SIG-M5 treated with dmso at 0.1 percent for 504 hours (cell line): ENCODE data around the gene OPTN.
A peak's percentile ranks its signal among the peaks of the same experiment; 100 is the strongest.
"Not testable (repeated sequence)": the region's sequence is repeated elsewhere in the genome, so short reads cannot be mapped to it uniquely, and the experiment has no call there.

Source experiments
- DNase-seq: peaks from one replicate; lab custom pipeline; 2025; ENCODE audit not compliant: unreplicated experiment; lab: John Stamatoyannopoulos, UW

Gene OPTN

DNA sequence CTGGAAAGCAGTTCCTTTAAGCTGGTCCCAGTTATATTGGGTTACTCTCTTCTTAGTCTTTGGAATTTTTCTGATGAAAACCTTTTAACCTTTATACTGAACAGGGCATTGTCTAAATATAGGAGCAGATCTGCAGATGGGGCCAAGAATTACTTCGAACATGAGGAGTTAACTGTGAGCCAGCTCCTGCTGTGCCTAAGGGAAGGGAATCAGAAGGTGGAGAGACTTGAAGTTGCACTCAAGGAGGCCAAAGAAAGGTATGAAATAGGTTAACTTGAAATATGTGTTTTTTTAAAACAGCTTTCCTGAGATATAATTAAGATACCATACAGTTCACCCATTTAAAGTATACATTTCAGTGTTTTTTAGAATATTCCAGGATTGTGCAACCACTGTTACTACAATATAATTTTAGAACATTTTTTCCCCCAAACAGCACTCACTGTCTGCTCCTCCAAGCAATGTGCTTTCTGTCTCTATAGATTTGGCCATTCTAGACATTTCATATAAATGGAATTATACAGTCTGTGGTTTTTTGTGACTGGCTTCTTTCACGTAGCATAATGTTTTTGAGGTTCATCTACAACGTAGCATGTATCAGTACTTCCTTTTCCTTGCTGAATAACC is 18.9 kb downstream of the OPTN start:
- DNase-seq: no peak

DNA sequence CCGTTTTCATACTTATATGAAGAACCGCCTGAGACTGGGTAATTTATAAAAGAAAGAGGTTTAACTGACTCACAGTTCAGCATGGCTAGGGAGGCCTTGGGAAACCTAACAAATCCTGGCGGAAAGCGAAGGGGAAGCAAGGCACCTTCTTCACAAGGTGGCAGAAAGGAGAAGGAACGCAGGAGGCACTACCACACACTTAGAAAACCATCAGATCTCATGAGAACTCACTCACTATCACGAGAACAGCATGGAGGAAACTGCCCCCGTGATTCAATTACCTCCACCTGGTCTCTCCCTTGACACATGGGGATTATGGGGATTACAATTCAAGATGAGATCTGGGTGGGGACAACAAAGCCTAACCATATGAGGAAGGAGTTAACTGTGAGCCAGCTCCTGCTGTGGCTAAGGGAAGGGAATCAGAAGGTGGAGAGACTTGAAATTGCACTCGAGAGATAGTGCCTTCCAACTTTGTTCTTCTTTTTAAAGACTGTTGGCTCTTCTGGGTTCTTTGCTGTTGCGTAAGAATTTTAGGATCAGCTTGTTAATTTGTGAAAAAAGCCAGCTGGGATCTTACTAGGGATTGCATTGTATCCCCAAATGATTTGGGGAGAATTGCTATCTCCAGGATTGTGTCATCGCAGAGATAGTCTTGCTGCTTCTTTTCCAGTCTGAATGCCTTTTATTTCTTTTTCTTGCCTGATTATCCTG is 21.0 kb downstream of the OPTN start:
- DNase-seq: no peak

GRCh38 chr10:13121500-13121854 is 21.5 kb downstream of the OPTN start:
- no peak for DNase-seq

DNA sequence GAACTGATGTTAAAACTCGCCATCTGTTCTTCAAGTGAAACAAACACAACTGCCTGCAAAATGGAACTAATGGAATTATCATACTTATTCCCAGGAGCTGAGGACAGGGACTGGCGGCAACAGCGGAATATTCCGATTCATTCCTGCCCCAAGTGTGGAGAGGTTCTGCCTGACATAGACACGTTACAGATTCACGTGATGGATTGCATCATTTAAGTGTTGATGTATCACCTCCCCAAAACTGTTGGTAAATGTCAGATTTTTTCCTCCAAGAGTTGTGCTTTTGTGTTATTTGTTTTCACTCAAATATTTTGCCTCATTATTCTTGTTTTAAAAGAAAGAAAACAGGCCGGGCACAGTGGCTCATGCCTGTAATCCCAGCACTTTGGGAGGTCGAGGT is 36.7 kb downstream of the OPTN start:
- no peak for DNase-seq

DNA sequence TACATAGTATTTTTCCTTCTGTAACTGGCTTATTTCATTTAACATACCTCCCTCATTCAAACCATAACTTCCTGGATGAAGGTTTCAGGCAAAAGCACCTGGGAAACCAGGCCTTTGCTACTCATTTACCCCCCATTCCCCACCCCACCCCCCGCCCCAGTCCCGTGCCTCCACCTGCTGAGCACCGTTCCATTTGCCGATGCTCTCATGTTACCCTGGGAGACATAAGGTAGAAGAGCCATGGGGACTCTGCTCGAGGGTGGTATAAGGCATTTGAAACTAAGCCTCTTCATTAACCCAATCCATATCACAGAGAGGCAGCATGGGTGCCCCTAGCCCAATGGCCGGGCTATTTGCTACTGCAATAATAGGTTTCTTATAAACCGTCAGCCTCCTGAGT is 39.2 kb downstream of the OPTN start:
- DNase-seq: no peak

GRCh38 chr10:13139676-13140075 is 39.7 kb downstream of the OPTN start:
- no peak for DNase-seq

DNA sequence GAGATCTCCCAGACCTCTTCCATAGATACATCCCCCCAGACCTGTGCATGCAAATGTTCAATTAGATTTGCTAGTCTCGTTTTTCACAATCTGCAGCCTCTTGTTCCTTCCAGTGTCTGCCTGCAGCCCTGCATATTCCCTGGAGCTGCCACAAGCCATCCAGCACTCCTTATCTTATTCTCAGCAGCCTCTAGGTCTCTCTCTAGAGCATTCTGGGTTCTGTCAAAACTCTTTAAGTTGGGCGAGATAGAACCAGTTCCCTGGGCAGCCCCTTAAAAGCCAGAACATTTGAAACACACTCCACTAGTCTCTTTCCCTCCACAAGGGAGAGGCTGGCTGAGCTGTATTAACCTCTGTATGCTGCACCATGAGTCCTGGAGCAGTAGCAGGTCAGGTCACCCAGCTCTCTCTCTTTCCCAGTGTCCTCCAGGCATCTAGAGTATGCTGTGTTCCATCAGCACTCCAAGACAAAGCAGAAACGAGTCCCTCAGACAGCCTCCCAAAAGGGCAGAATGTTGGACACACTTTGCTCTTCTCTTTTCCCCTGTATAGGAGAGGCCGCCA is 40.7 kb downstream of the OPTN start:
- no peak for DNase-seq

DNA sequence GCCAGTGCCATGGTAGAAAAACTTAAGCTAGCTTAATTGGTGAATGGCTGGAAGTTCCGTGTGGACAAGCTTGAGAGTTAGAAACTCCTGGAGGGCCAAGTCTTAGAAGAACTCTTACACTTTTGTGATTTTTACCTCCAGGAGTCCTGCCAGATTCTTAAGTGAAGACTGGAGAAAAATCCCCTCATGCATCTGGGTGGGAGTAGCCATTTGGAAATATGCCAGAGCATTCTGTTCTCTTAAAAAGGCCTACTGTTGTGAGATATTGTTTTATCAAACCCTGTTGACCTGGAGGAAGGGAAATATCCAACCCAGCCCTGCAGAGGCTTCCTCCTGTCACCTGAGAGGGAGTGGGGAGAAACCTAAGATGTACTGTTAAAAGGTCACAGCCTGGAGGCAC is 43.8 kb downstream of the OPTN start:
- no peak for DNase-seq

GRCh38 chr10:13144814-13145213 is 44.9 kb downstream of the OPTN start:
- no peak for DNase-seq

DNA sequence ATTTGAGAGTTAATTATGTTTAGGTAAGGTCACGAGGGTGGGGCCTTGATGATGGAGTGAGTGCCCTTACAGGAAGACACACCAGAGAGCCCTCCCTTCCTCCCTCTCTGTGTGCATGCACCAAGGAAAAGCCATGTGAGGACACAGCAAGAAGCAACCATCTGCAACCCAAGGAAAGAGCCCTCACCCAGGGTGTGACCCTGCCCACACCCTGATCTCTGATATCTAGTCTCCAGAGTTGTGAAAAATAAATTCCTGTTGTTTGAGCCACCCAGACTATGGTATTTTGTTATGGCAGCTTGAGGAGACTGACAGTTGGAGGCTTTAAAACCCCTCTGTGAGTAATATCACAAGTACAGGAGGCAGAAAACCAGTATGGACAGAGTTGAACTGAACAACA is 46.4 kb downstream of the OPTN start:
- DNase-seq: no peak

GRCh38 chr10:13147161-13147560 is 47.2 kb downstream of the OPTN start:
- DNase-seq: no peak

DNA sequence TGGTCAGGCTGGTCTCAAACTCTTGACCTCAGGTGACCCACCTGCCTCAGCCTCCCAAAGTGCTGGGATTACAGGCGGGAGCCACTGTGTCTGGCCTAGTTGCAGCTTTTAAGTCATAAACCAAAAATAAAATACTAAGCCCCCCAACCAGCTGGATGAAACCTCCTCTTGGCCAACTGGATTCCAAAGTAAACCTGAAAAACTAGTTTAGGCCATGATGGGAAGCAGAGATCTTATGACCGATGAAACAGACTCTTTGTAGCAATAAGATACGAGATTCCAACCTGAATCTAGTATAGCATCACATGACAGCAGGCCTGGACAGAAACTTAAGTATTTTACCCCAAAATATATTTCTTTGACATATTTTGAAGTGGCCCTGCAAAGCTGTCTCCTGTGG is 52.3 kb downstream of the OPTN start:
- DNase-seq: peak; percentile 15

- not testable (repeated sequence) for DNase-seq
Measured at GRCh38 chr10:13155860-13156259, 55.9 kb downstream of the OPTN start.

DNA sequence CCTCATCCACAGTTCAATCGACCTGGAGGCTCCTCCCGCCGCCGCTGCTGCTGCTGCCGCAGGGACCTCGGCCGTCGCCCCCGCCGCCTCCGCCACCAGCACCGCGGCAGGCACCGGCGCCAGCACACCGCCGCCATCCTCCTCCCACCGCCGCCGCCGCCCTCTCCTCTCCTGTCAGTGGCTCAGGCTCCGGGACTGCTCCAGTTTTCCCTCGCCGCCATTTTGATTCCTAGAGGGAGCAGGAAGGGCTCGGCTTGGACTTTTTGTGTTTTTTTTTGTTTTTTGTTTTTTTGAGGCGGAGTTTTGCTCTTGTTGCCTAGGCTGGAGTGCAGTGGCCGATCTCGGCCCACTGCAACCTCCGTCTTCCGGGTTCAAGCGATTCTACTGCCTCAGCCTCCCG is 58.4 kb downstream of the OPTN start:
- DNase-seq: no peak

- DNase-seq: peak; percentile 95
Measured at GRCh38 chr10:13160934-13161856, 61.2 kb downstream of the OPTN start, which contains the start of gene MCM10. Gene MCM10, plus strand, starts transcription at chr10:13161558. Its CDS starts 2,645 bp downstream, at chr10:13164203.

DNA sequence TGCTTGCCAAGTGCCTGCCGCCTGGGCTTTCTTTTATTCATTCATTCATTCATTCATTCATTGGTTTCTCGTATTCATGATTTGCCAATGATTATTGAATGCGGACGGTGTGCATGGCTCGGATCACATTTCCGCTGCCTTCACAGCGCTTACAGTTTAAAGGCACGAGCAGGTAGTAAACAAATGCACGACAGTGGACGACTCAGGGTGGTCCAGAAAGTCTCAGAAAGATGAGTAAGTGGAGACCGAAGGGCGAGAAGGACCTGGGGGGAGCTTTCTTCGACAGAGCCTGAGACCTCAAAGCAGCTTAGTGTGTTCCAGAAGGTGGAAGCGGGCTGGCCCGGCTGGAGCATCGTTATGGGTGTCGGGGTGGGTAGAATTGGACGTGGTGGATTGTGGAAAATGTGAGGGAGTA is 61.9 kb downstream of the OPTN start:
- no peak for DNase-seq

- DNase-seq: no peak
Measured at GRCh38 chr10:13163859-13164258, 63.9 kb downstream of the OPTN start.

DNA sequence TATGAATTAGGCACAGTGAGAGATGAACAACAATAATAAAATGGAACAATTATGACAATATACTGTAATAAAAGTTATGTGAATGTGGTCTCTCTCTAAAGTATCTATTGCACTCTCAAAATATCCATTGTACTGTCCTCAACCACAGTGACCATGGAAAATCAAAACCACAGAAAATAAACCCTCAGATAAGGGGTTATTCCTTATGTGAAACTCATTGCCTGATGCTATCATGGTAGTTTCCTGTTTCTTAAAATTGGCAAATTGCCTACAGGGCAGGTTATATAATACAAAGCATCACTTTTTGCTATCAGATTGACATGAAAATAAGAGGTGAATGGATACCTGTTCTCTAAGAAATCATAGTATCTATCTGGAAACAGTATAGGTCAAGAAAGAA is 65.2 kb downstream of the OPTN start:
- no peak for DNase-seq

GRCh38 chr10:13167568-13167967 is 67.6 kb downstream of the OPTN start:
- DNase-seq: no peak

- no peak for DNase-seq
Measured at GRCh38 chr10:13168781-13169180, 68.8 kb downstream of the OPTN start.

- DNase-seq: no peak
Measured at GRCh38 chr10:13173616-13174015, 73.7 kb downstream of the OPTN start.

DNA sequence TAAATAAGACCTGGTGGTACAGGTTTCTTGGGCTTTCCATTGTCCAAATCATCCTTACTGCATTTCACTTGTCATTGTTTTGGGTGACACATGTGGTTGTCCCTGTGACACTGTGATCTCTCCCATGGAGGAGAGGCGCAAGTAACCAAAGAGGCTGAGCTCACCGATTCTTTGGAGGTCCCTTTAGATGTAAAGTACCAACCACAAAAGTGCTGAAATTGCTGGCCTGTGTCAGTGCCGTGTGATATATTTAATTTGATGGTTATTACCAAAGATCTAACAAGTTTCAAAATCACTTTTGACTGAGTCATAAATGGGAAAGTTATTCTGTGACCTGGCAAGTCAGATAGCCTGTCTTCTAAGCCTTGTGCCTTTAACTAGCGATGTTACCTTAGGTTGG is 80.8 kb downstream of the OPTN start:
- DNase-seq: no peak
